ENCODE measurements around the gene ACTL9.

ACTL9 gene

DNA sequence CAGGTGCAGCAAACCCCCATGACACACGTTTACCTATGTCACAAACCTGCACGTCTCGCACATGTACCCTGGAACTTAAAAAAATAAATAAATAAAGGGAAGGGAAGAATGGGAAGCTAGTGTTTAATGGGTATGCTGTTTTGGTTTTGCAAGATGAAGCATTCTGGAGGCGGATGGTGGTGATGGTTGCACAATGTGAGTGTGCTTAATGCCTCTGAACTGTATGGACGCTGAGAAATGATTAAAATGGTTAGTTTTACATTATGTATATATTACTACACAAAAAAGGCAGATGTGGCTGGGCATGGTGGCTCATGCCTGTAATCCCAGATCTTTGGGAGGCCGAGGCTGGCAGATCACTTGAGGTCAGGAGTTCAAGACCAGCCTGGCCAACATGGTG is 50.4 kb downstream of the ACTL9 start:
- TF ChIP-seq, protein P1, sequence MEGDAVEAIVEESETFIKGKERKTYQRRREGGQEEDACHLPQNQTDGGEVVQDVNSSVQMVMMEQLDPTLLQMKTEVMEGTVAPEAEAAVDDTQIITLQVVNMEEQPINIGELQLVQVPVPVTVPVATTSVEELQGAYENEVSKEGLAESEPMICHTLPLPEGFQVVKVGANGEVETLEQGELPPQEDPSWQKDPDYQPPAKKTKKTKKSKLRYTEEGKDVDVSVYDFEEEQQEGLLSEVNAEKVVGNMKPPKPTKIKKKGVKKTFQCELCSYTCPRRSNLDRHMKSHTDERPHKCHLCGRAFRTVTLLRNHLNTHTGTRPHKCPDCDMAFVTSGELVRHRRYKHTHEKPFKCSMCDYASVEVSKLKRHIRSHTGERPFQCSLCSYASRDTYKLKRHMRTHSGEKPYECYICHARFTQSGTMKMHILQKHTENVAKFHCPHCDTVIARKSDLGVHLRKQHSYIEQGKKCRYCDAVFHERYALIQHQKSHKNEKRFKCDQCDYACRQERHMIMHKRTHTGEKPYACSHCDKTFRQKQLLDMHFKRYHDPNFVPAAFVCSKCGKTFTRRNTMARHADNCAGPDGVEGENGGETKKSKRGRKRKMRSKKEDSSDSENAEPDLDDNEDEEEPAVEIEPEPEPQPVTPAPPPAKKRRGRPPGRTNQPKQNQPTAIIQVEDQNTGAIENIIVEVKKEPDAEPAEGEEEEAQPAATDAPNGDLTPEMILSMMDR (IDR thresholded peaks at IDR 0.05; ENCODE audit: extremely low read depth, insufficient read depth, missing control alignments) = no peak
- in situ Hi-C loops (cut with MboI; ENCODE audit: low pct_unique_long_range_greater_than_20kb, low sequenced_read_pairs, unreplicated experiment) = no loop called here
- no peak for DNase-seq (ENCODE audit: low spot score)

Measured in GM13977 (cell line).